ENCODE measurements around the gene INPP5E.

Gene INPP5E

GRCh38 chr9:136470792-136471469 is 31.3 kb upstream of the INPP5E start:
- H3K4me3 ChIP-seq (ENCODE audit: low read length) = no peak overlapping the region
- no peaks in the 10 kb centered on the region for H3K9me3 ChIP-seq (ENCODE audit: control insufficient read depth, low read length)
- no peaks in the 10 kb centered on the region for H3K4me1 ChIP-seq (ENCODE audit: control insufficient read depth, insufficient read depth, low read length)
- no peak overlapping the region for H3K9ac ChIP-seq (ENCODE audit: low read length)
- no peaks in the 10 kb centered on the region for H3K27me3 ChIP-seq (replicated peaks; ENCODE audit: control insufficient read depth, insufficient read depth, low read length)
- H3K36me3 ChIP-seq (ENCODE audit: control insufficient read depth, insufficient read depth, low read length, severe bottlenecking) = peaks cover 99% of the 10 kb centered on the region
- no peak for DNase-seq (ENCODE audit: low read depth)

DNA sequence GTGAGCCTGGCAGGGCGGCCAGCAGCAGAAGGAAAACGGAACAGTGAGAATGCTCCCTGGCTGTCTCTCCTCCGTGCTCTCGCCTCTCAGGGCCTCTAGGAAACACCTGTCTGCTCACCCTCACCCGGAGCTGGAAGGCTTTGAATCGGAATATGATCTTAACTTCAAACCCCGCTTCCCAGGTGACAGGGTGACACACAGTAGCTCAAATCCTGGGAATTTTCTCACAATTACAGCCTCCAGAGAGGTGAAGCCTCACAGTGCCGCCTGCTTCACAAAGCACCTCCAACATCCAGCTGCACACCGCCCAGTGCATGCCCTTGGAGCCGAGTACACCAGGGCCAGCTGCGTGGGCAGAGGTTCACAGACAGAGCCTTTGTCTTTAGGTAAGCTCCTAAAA is 30.7 kb upstream of the INPP5E start:
- no peak overlapping the region for H3K4me3 ChIP-seq (ENCODE audit: low read length)
- H3K9ac ChIP-seq (ENCODE audit: low read length) = no peak overlapping the region
- H3K27me3 ChIP-seq (replicated peaks; ENCODE audit: control insufficient read depth, insufficient read depth, low read length) = no peaks in the 10 kb centered on the region
- H3K4me1 ChIP-seq (ENCODE audit: control insufficient read depth, insufficient read depth, low read length) = no peaks in the 10 kb centered on the region
- H3K9me3 ChIP-seq (ENCODE audit: control insufficient read depth, low read length) = no peaks in the 10 kb centered on the region
- no peak for DNase-seq (ENCODE audit: low read depth)
- H3K36me3 ChIP-seq (ENCODE audit: control insufficient read depth, insufficient read depth, low read length, severe bottlenecking) = peaks cover 99% of the 10 kb centered on the region

DNA sequence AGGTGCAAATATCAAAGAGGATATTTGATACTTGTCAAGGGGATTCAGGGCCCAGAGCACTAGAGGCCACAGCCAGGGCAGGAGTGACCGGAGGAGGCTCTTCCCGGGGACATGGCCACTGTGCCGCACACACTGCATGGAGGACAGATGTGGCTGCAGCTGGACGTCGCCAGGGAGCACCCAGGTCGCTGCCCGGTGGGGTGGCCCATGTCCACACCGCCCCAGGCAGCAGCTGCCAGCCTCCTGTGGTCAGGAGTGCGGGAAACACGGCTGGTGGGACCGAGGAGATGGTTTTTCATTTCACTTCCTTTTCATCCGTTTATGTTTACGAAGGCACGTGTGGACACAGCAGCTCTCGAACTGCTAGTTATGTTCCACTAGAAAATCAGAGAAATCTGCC is 28.1 kb upstream of the INPP5E start:
- Histone ChIP-seq H3K9ac (ENCODE audit: low read length) (no peak overlapping the region), H3K4me1 (ENCODE audit: control insufficient read depth, insufficient read depth, low read length) (no peaks in the 10 kb centered on the region), H3K4me3 (ENCODE audit: low read length) (no peak overlapping the region), H3K27me3 (replicated peaks; ENCODE audit: control insufficient read depth, insufficient read depth, low read length) (no peaks in the 10 kb centered on the region), H3K9me3 (ENCODE audit: control insufficient read depth, low read length) (no peaks in the 10 kb centered on the region), H3K36me3 (ENCODE audit: control insufficient read depth, insufficient read depth, low read length, severe bottlenecking) (peaks cover 99% of the 10 kb centered on the region)
- DNase-seq (ENCODE audit: low read depth) = no peak

GRCh38 chr9:136466155-136466541 is 26.5 kb upstream of the INPP5E start:
- DNase-seq (ENCODE audit: low read depth) = no peak
- no peak overlapping the region for H3K4me3 ChIP-seq (ENCODE audit: low read length)
- no peak overlapping the region for H3K9ac ChIP-seq (ENCODE audit: low read length)
- H3K4me1 ChIP-seq (ENCODE audit: control insufficient read depth, insufficient read depth, low read length) = no peaks in the 10 kb centered on the region
- no peaks in the 10 kb centered on the region for H3K9me3 ChIP-seq (ENCODE audit: control insufficient read depth, low read length)
- H3K36me3 ChIP-seq (ENCODE audit: control insufficient read depth, insufficient read depth, low read length, severe bottlenecking) = peaks cover 98% of the 10 kb centered on the region
- no peaks in the 10 kb centered on the region for H3K27me3 ChIP-seq (replicated peaks; ENCODE audit: control insufficient read depth, insufficient read depth, low read length)

- Histone ChIP-seq H3K36me3 (ENCODE audit: control insufficient read depth, insufficient read depth, low read length, severe bottlenecking) (peaks cover 98% of the 10 kb centered on the region), H3K9ac (ENCODE audit: low read length) (no peak overlapping the region), H3K4me3 (ENCODE audit: low read length) (no peak overlapping the region), H3K9me3 (ENCODE audit: control insufficient read depth, low read length) (no peaks in the 10 kb centered on the region), H3K4me1 (ENCODE audit: control insufficient read depth, insufficient read depth, low read length) (no peaks in the 10 kb centered on the region), H3K27me3 (replicated peaks; ENCODE audit: control insufficient read depth, insufficient read depth, low read length) (no peaks in the 10 kb centered on the region)
- no peak for DNase-seq (ENCODE audit: low read depth)
Measured at GRCh38 chr9:136465500-136466154, 26.0 kb upstream of the INPP5E start.

GRCh38 chr9:136464241-136464640 is 24.6 kb upstream of the INPP5E start:
- DNase-seq (ENCODE audit: low read depth) = no peak
- H3K9ac ChIP-seq (ENCODE audit: low read length) = no peak overlapping the region
- H3K9me3 ChIP-seq (ENCODE audit: control insufficient read depth, low read length) = no peaks in the 10 kb centered on the region
- H3K36me3 ChIP-seq (ENCODE audit: control insufficient read depth, insufficient read depth, low read length, severe bottlenecking) = peaks cover 96% of the 10 kb centered on the region
- H3K4me3 ChIP-seq (ENCODE audit: low read length) = no peak overlapping the region
- H3K27me3 ChIP-seq (replicated peaks; ENCODE audit: control insufficient read depth, insufficient read depth, low read length) = no peaks in the 10 kb centered on the region
- H3K4me1 ChIP-seq (ENCODE audit: control insufficient read depth, insufficient read depth, low read length) = no peaks in the 10 kb centered on the region

GRCh38 chr9:136463578-136463977 is 23.9 kb upstream of the INPP5E start:
- DNase-seq (ENCODE audit: low read depth) = no peak
- peaks cover 96% of the 10 kb centered on the region for H3K36me3 ChIP-seq (ENCODE audit: control insufficient read depth, insufficient read depth, low read length, severe bottlenecking)

DNA sequence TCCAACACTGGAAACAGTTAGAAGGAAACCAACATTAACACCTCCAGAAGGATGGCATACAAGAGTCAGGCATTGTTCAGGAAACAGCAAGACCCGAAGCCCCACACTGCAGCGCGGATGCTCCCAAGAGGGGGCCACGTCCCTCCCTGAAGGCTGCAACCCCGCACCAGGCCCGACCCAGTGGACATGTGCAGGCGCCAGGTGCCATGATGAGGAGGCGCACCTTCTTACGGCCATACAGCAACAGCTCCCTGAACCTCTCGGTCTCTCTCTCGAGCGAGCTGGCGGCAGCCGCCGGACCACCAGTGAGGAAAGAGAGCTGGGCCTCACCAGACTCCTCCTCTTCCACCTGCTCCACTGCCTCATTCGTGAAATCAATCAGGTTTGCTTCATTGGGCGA is 23.0 kb upstream of the INPP5E start:
- H3K36me3 ChIP-seq (ENCODE audit: control insufficient read depth, insufficient read depth, low read length, severe bottlenecking) = peaks cover 96% of the 10 kb centered on the region
- no peak overlapping the region for H3K4me3 ChIP-seq (ENCODE audit: low read length)
- H3K27me3 ChIP-seq (replicated peaks; ENCODE audit: control insufficient read depth, insufficient read depth, low read length) = no peaks in the 10 kb centered on the region
- no peak overlapping the region for H3K9ac ChIP-seq (ENCODE audit: low read length)
- no peak for DNase-seq (ENCODE audit: low read depth)
- H3K4me1 ChIP-seq (ENCODE audit: control insufficient read depth, insufficient read depth, low read length) = no peaks in the 10 kb centered on the region
- no peaks in the 10 kb centered on the region for H3K9me3 ChIP-seq (ENCODE audit: control insufficient read depth, low read length)

More at GRCh38 chr9:136463578-136463977, 23.9 kb upstream of the INPP5E start:
- Histone ChIP-seq H3K4me3 (ENCODE audit: low read length) (no peak overlapping the region), H3K9ac (ENCODE audit: low read length) (no peak overlapping the region), H3K9me3 (ENCODE audit: control insufficient read depth, low read length) (no peaks in the 10 kb centered on the region), H3K27me3 (replicated peaks; ENCODE audit: control insufficient read depth, insufficient read depth, low read length) (no peaks in the 10 kb centered on the region), H3K4me1 (ENCODE audit: control insufficient read depth, insufficient read depth, low read length) (no peaks in the 10 kb centered on the region)

DNA sequence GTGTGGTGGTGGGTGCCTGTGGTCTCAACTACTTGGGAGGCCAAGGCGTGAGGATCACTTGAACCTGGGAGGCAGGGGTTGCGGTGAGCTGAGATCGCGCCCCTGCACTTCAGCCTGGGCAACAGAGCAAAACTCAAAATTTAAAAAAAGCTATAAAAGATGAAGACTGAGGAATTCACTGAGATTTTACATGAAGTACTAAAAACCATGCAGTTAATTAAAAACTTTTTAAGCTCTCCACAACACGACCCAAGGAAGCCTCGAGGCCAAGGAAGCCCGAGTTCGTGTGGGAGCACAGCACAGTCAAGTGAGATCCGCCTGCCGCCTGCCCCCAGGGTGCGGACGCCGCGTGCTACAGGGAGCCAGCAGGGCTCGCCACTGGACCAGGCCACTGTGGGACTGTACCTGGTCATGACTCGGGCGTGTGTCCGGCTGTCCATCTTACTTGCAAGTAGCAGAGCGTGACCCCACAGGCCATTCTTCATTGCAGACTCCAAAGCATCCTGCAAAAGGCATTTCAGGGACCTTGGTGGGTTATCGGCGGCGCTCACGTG is 21.2 kb upstream of the INPP5E start:
- Histone ChIP-seq H3K9ac (ENCODE audit: low read length) (no peak overlapping the region), H3K27me3 (replicated peaks; ENCODE audit: control insufficient read depth, insufficient read depth, low read length) (no peaks in the 10 kb centered on the region), H3K4me1 (ENCODE audit: control insufficient read depth, insufficient read depth, low read length) (no peaks in the 10 kb centered on the region), H3K36me3 (ENCODE audit: control insufficient read depth, insufficient read depth, low read length, severe bottlenecking) (peaks cover 96% of the 10 kb centered on the region), H3K4me3 (ENCODE audit: low read length) (no peak overlapping the region), H3K9me3 (ENCODE audit: control insufficient read depth, low read length) (no peaks in the 10 kb centered on the region)
- DNase-seq (ENCODE audit: low read depth) = no peak

- H3K4me3 ChIP-seq (ENCODE audit: low read length) = no peak overlapping the region
- no peak for DNase-seq (ENCODE audit: low read depth)
- H3K9ac ChIP-seq (ENCODE audit: low read length) = no peak overlapping the region
- no peaks in the 10 kb centered on the region for H3K9me3 ChIP-seq (ENCODE audit: control insufficient read depth, low read length)
- peaks cover 96% of the 10 kb centered on the region for H3K36me3 ChIP-seq (ENCODE audit: control insufficient read depth, insufficient read depth, low read length, severe bottlenecking)
- H3K4me1 ChIP-seq (ENCODE audit: control insufficient read depth, insufficient read depth, low read length) = no peaks in the 10 kb centered on the region
- no peaks in the 10 kb centered on the region for H3K27me3 ChIP-seq (replicated peaks; ENCODE audit: control insufficient read depth, insufficient read depth, low read length)
Measured at GRCh38 chr9:136459425-136459824, 19.8 kb upstream of the INPP5E start.

GRCh38 chr9:136457326-136457725 is 17.7 kb upstream of the INPP5E start:
- Histone ChIP-seq H3K27me3 (replicated peaks; ENCODE audit: control insufficient read depth, insufficient read depth, low read length) (no peaks in the 10 kb centered on the region), H3K9me3 (ENCODE audit: control insufficient read depth, low read length) (no peaks in the 10 kb centered on the region), H3K36me3 (ENCODE audit: control insufficient read depth, insufficient read depth, low read length, severe bottlenecking) (peaks cover 90% of the 10 kb centered on the region), H3K4me3 (ENCODE audit: low read length) (no peak overlapping the region), H3K9ac (ENCODE audit: low read length) (no peak overlapping the region), H3K4me1 (ENCODE audit: control insufficient read depth, insufficient read depth, low read length) (no peaks in the 10 kb centered on the region)
- no peak for DNase-seq (ENCODE audit: low read depth)

All from adipocyte (in vitro differentiated cells).